ENCODE data around the gene SLC22A14.

The SLC22A14 gene

DNA sequence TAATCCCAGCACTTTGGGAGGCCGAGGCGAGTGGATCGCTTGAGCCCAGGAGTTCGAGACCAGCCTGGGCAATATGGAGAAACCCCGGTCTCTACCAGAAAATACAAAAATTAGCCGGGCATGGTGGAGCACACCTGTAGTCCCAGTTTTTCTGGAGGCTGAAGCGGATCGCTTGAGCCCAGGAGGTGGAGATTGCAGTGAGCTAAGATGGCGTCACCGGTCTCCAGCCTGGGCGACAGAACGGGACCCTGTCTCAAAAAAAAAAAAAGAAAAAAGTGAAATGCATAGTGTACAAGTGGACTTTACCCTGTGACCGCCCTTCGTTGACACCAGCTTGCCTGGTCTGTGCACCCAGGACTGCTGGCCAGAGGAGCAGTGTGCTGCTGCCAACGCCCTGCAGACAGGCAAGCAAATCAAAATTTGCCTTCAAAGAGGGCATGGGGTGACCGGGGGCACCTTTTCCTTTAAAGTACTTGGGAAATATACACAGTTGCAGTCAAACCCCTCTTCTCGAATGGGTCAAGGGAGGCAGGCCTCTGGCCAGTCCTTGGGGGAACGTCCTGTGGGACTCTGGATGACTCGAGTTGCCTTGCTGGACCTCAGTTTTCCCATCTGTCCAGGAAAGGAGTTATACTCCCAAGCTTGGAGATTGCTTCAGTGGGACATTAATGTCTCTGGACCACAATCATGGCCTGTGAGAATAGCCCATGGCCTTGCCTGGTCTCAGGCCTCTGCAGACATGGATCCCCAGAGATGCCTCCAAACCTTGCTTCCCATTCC lies 65.5 kb downstream of the SLC22A14 start:
- Histone ChIP-seq H3K9ac (ENCODE audit: low read depth, low read length) (no peak overlapping the region), H3K4me3 (ENCODE audit: low read depth, low read length) (peak overlapping the region; percentile 81), H3K36me3 (ENCODE audit: control insufficient read depth, insufficient read depth, low read length) (0 out of 2 replicates have a peak, but pooled peaks cover 3% of the 10 kb centered on the region), H3K9me3 (ENCODE audit: control insufficient read depth, insufficient read depth, low read length) (no peaks in the 10 kb centered on the region), H3K27ac (ENCODE audit: low read depth, low read length) (no peak overlapping the region), H3K4me1 (ENCODE audit: control insufficient read depth, insufficient read depth, low read length) (no peaks in the 10 kb centered on the region), H3K27me3 (ENCODE audit: control insufficient read depth, insufficient read depth, low read length) (peaks cover 10% of the 10 kb centered on the region)

DNA sequence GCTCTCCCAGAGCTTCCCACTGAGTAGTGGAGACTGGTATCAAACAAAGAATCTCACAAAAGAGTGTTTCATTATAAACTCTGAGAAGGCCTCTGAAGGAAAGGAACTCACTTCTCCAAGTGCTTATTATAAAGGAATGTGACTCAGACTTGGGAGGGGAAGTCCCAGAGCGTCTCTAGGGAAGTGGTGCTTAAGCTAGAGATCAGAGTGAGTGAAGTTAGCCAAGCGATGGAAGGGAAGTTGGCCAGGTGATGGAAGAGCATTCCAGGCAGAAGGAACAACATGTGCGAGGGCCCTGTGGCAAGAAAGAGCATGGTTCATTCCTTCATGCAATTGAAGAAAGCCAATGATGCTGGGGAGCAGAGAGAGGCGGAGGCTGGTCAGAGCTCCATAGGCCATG lies 66.8 kb downstream of the SLC22A14 start:
- no peak overlapping the region for H3K27ac ChIP-seq (ENCODE audit: low read depth, low read length)
- H3K27me3 ChIP-seq (ENCODE audit: control insufficient read depth, insufficient read depth, low read length) = peaks cover 10% of the 10 kb centered on the region
- H3K4me1 ChIP-seq (ENCODE audit: control insufficient read depth, insufficient read depth, low read length) = no peaks in the 10 kb centered on the region
- no peak overlapping the region for H3K9ac ChIP-seq (ENCODE audit: low read depth, low read length)
- no peaks in the 10 kb centered on the region for H3K9me3 ChIP-seq (ENCODE audit: control insufficient read depth, insufficient read depth, low read length)
- 0 out of 2 replicates have a peak, but pooled peaks cover 3% of the 10 kb centered on the region for H3K36me3 ChIP-seq (ENCODE audit: control insufficient read depth, insufficient read depth, low read length)
- no peak overlapping the region for H3K4me3 ChIP-seq (ENCODE audit: low read depth, low read length)

- Histone ChIP-seq H3K36me3 (ENCODE audit: control insufficient read depth, insufficient read depth, low read length) (0 out of 2 replicates have a peak, but pooled peaks cover 3% of the 10 kb centered on the region), H3K27ac (ENCODE audit: low read depth, low read length) (no peak overlapping the region), H3K27me3 (ENCODE audit: control insufficient read depth, insufficient read depth, low read length) (peaks cover 10% of the 10 kb centered on the region), H3K9me3 (ENCODE audit: control insufficient read depth, insufficient read depth, low read length) (no peaks in the 10 kb centered on the region), H3K4me1 (ENCODE audit: control insufficient read depth, insufficient read depth, low read length) (no peaks in the 10 kb centered on the region), H3K9ac (ENCODE audit: low read depth, low read length) (no peak overlapping the region), H3K4me3 (ENCODE audit: low read depth, low read length) (no peak overlapping the region)
Measured at GRCh38 chr3:38349684-38350359, 67.7 kb downstream of the SLC22A14 start.

DNA sequence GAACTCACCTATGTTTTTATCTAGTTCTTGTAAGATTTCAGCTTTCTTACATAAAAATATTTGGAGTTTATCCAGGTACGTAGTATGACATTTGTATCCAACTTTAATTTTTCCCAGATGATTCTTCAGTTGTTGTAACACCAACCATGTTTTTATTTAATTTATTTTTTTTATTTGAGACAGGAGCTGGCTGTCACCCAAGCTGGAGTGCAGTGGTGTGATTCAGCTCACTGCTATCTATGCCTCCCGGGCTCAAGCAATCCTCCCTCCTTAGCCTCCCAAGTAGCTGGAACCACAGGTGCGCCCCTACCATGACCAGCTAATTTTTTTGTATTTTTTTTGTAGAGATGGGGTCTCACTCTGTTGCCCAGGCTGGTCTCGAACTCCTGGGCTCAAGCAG lies 71.1 kb downstream of the SLC22A14 start:
- Histone ChIP-seq H3K27ac (ENCODE audit: low read depth, low read length) (no peak overlapping the region), H3K36me3 (ENCODE audit: control insufficient read depth, insufficient read depth, low read length) (0 out of 2 replicates have a peak, but pooled peaks cover 3% of the 10 kb centered on the region), H3K9me3 (ENCODE audit: control insufficient read depth, insufficient read depth, low read length) (no peaks in the 10 kb centered on the region), H3K4me1 (ENCODE audit: control insufficient read depth, insufficient read depth, low read length) (no peaks in the 10 kb centered on the region), H3K27me3 (ENCODE audit: control insufficient read depth, insufficient read depth, low read length) (no peaks in the 10 kb centered on the region), H3K4me3 (ENCODE audit: low read depth, low read length) (no peak overlapping the region), H3K9ac (ENCODE audit: low read depth, low read length) (no peak overlapping the region)

- Histone ChIP-seq H3K9ac (ENCODE audit: low read depth, low read length) (no peak overlapping the region), H3K4me3 (ENCODE audit: low read depth, low read length) (no peak overlapping the region), H3K4me1 (ENCODE audit: control insufficient read depth, insufficient read depth, low read length) (no peaks in the 10 kb centered on the region), H3K9me3 (ENCODE audit: control insufficient read depth, insufficient read depth, low read length) (0 out of 2 replicates have a peak, but pooled peaks cover 10% of the 10 kb centered on the region), H3K27ac (ENCODE audit: low read depth, low read length) (no peak overlapping the region), H3K36me3 (ENCODE audit: control insufficient read depth, insufficient read depth, low read length) (0 out of 2 replicates have a peak, but pooled peaks cover 3% of the 10 kb centered on the region), H3K27me3 (ENCODE audit: control insufficient read depth, insufficient read depth, low read length) (no peaks in the 10 kb centered on the region)
Measured at GRCh38 chr3:38354588-38355330, 72.7 kb downstream of the SLC22A14 start.

DNA sequence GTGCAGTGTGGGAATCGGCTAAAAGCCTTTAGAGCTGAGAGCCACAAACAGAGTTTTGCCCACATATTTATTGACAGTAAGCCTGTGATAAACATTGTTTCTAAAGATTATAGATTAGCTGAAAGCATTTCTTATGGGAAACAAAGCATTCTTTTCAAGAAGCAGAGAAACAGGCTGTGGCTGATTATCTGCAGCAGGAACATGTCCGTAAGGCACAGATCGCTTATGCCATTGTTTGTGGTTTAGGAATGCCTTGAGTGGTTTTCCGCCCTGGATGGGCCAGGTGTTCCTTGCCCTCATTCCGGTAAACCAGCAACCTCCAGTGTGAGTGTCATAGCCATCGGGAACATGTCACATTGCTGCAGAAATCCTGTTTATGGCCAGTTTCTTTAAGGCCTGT lies 76.9 kb downstream of the SLC22A14 start:
- H3K9me3 ChIP-seq (ENCODE audit: control insufficient read depth, insufficient read depth, low read length) = 0 out of 2 replicates have a peak, but pooled peaks cover 10% of the 10 kb centered on the region
- no peak overlapping the region for H3K9ac ChIP-seq (ENCODE audit: low read depth, low read length)
- H3K27ac ChIP-seq (ENCODE audit: low read depth, low read length) = no peak overlapping the region
- H3K36me3 ChIP-seq (ENCODE audit: control insufficient read depth, insufficient read depth, low read length) = 0 out of 2 replicates have a peak, but pooled peaks cover 3% of the 10 kb centered on the region
- H3K4me3 ChIP-seq (ENCODE audit: low read depth, low read length) = no peak overlapping the region
- no peaks in the 10 kb centered on the region for H3K27me3 ChIP-seq (ENCODE audit: control insufficient read depth, insufficient read depth, low read length)
- H3K4me1 ChIP-seq (ENCODE audit: control insufficient read depth, insufficient read depth, low read length) = no peaks in the 10 kb centered on the region

- Histone ChIP-seq H3K4me3 (ENCODE audit: low read depth, low read length) (no peak overlapping the region), H3K27ac (ENCODE audit: low read depth, low read length) (no peak overlapping the region), H3K9me3 (ENCODE audit: control insufficient read depth, insufficient read depth, low read length) (0 out of 2 replicates have a peak, but pooled peaks cover 10% of the 10 kb centered on the region), H3K36me3 (ENCODE audit: control insufficient read depth, insufficient read depth, low read length) (0 out of 2 replicates have a peak, but pooled peaks cover 3% of the 10 kb centered on the region), H3K4me1 (ENCODE audit: control insufficient read depth, insufficient read depth, low read length) (no peaks in the 10 kb centered on the region), H3K9ac (ENCODE audit: low read depth, low read length) (no peak overlapping the region), H3K27me3 (ENCODE audit: control insufficient read depth, insufficient read depth, low read length) (no peaks in the 10 kb centered on the region)
Measured at GRCh38 chr3:38360345-38360744, 78.3 kb downstream of the SLC22A14 start.

- Histone ChIP-seq H3K4me1 (ENCODE audit: control insufficient read depth, insufficient read depth, low read length) (no peaks in the 10 kb centered on the region), H3K27ac (ENCODE audit: low read depth, low read length) (no peak overlapping the region), H3K9ac (ENCODE audit: low read depth, low read length) (no peak overlapping the region), H3K36me3 (ENCODE audit: control insufficient read depth, insufficient read depth, low read length) (0 out of 2 replicates have a peak, but pooled peaks cover 3% of the 10 kb centered on the region), H3K27me3 (ENCODE audit: control insufficient read depth, insufficient read depth, low read length) (no peaks in the 10 kb centered on the region), H3K4me3 (ENCODE audit: low read depth, low read length) (no peak overlapping the region), H3K9me3 (ENCODE audit: control insufficient read depth, insufficient read depth, low read length) (0 out of 2 replicates have a peak, but pooled peaks cover 10% of the 10 kb centered on the region)
Measured at GRCh38 chr3:38361496-38361895, 79.4 kb downstream of the SLC22A14 start.

- Histone ChIP-seq H3K36me3 (ENCODE audit: control insufficient read depth, insufficient read depth, low read length) (0 out of 2 replicates have a peak, but pooled peaks cover 3% of the 10 kb centered on the region), H3K27me3 (ENCODE audit: control insufficient read depth, insufficient read depth, low read length) (no peaks in the 10 kb centered on the region), H3K9ac (ENCODE audit: low read depth, low read length) (no peak overlapping the region), H3K27ac (ENCODE audit: low read depth, low read length) (no peak overlapping the region), H3K4me1 (ENCODE audit: control insufficient read depth, insufficient read depth, low read length) (no peaks in the 10 kb centered on the region), H3K4me3 (ENCODE audit: low read depth, low read length) (no peak overlapping the region), H3K9me3 (ENCODE audit: control insufficient read depth, insufficient read depth, low read length) (0 out of 2 replicates have a peak, but pooled peaks cover 10% of the 10 kb centered on the region)
Measured at GRCh38 chr3:38362825-38363224, 80.7 kb downstream of the SLC22A14 start.

DNA sequence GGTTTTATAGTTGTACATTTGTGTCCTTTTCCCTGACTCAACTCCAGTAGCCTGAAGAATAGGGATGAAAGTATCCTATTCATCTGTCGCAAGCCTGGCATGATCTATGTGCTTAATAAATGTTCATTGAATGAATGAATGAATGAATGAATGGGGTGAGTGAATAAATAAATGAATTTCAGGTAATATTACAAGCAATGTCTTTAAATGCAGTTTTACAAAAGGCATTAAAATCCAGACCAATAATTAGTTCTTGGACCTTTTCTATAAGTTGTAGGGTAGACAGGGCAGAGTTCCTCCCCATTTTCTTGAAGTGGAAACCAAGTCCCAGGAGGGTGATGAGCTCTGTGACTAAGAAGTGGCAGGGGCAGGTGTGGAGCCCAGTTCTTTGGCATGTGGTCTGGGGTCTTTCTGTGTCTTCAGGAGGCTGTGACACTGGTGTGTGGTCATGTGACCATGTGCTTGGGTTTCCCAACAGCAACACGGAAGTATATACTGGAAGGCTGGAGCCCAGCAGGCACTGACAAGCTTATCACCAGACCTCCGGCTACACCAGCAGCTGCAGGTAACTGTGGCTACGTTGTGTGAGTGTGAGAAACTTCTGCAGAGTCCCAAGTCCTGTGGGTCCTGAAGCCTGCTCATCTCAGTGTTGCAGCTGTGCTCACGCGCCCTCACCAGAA lies 82.8 kb downstream of the SLC22A14 start:
- 0 out of 2 replicates have a peak, but pooled peaks cover under 1% of the 10 kb centered on the region for H3K36me3 ChIP-seq (ENCODE audit: control insufficient read depth, insufficient read depth, low read length)

More for the DNA sequence above, 82.8 kb downstream of the SLC22A14 start:
- H3K9me3 ChIP-seq (ENCODE audit: control insufficient read depth, insufficient read depth, low read length) = no peaks in the 10 kb centered on the region
- no peak overlapping the region for H3K27ac ChIP-seq (ENCODE audit: low read depth, low read length)
- no peaks in the 10 kb centered on the region for H3K27me3 ChIP-seq (ENCODE audit: control insufficient read depth, insufficient read depth, low read length)
- no peaks in the 10 kb centered on the region for H3K4me1 ChIP-seq (ENCODE audit: control insufficient read depth, insufficient read depth, low read length)
- H3K4me3 ChIP-seq (ENCODE audit: low read depth, low read length) = no peak overlapping the region
- H3K9ac ChIP-seq (ENCODE audit: low read depth, low read length) = no peak overlapping the region
